B cell (primary cell): ENCODE results near the gene KIF1A.

Experiments
- CTCF ChIP-seq: fragments of 200-600 bp; IDR thresholded peaks from one replicate; pipeline ENCODE4 v1.8.0; 2022; ENCODE audit warnings: antibody characterized with exemption, mild to moderate bottlenecking
- EZH2 ChIP-seq: IDR thresholded peaks from 2 replicates; pipeline ENCODE4 v1.6.1; 2012; ENCODE audit warnings: borderline replicate concordance, low read depth, mild to moderate bottlenecking, moderate library complexity, low read length; ENCODE audit not compliant: insufficient read depth, poor library complexity, severe bottlenecking

- no peak for TF ChIP-seq EZH2
- TF ChIP-seq CTCF: no peak
Measured at GRCh38 chr2:240722376-240722775, 97.6 kb downstream of the KIF1A start.
